ENCODE measurements around the gene NBL1.

- TF ChIP-seq CTCF (IDR thresholded peaks at IDR 0.05 in 2 of 3, conservative IDR thresholded peaks at IDR 0.05 in 1 of 3; ENCODE audit: control insufficient read depth in 2 of 3, extremely low read depth in 1 of 3, insufficient read depth in 1 of 3, low read depth in 3 of 3, low read length in 3 of 3) (no peak), MXI1 (IDR thresholded peaks at IDR 0.05; ENCODE audit: low read depth, low read length) (no peak), MAX (IDR thresholded peaks at IDR 0.05; ENCODE audit: low read depth, low read length) (no peak), PBX3 (IDR thresholded peaks at IDR 0.05; ENCODE audit: insufficient replicate concordance, low read depth, low read length) (no peak), ZBTB33 (IDR thresholded peaks at IDR 0.05) (no peak), MYC (IDR thresholded peaks at IDR 0.05; ENCODE audit: insufficient read depth, insufficient read length, insufficient replicate concordance, low read length, severe bottlenecking) (no peak), ZBED1 (IDR thresholded peaks at IDR 0.05; ENCODE audit: borderline replicate concordance) (no peak), GABPA (IDR thresholded peaks at IDR 0.05; ENCODE audit: low read depth) (no peak), KLF5 (IDR thresholded peaks at IDR 0.05; ENCODE audit: partially characterized antibody) (no peak), JUND (IDR thresholded peaks at IDR 0.05; ENCODE audit: low read depth, low read length) (no peak), HDAC2 (IDR thresholded peaks at IDR 0.05) (no peak), ATF2 (IDR thresholded peaks at IDR 0.05; ENCODE audit: low read length) (no peak)
These were observed 26.7 kb downstream of the NBL1 start for GRCh38 chr1:19670787-19671186.

Data from GM12878 (cell line).